GM19455 (cell line): ENCODE measurements around the gene RTCA.
"Not testable (repeated sequence)": the region's sequence is repeated elsewhere in the genome, so short reads cannot be mapped to it uniquely, and the experiment has no call there.

Experiments
- ATAC-seq: cut with Tn5 transposase; IDR thresholded peaks from one replicate; pipeline ENCODE4 v1.9.1; 2021; ENCODE audit not compliant: unreplicated experiment

The RTCA gene

GRCh38 chr1:100305954-100306353 lies 39.9 kb downstream of the RTCA start:
- no peak for ATAC-seq

DNA sequence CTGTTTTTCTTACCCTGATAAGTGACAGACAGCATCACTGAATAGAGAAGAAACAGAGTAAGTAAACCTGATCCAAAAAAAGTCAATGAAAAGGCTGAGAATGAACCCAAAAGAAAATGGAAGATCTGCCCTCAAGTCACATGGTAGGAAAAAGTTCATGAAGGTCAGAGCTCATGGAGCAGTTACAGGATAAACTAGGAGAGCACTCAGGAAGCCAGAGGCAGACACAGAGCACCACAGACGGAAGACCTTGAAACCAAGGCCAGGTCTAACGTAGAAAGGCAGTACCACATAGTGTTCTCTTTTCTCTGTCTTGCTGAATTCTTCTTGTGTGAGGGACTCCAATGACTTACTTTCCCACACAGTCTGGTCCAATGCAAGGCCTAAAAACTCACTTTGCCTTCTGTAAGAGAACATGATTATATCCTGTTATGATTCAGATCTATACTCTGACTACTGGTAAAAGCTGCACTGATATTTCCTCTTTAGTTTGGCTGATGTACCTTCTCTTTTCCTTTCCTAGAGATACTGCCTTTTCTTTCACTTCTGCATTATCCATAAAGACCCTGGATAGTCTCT lies 40.8 kb downstream of the RTCA start:
- ATAC-seq = no peak

GRCh38 chr1:100308777-100309176 lies 42.8 kb downstream of the RTCA start:
- no peak for ATAC-seq

- ATAC-seq = no peak
These were observed 43.8 kb downstream of the RTCA start for GRCh38 chr1:100309863-100310262.

DNA sequence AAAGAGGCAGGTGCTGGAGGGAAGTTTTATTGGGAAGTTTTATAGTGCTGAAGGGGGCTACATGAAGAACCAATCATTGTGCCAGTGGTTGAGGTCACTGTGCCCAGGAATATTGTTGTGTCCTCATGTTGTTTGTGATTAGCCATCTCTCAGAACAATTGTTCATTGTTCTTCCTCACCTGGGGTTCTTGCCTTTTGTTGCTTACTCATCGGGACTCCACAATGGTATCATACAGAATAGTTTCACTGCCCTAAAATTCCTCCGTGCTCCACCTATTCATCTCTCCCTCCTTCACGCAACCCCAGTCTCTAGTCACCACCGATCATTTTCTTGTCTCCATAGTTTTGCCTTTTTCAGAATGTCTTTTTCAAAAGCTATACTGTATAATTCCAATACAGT lies 47.4 kb downstream of the RTCA start:
- ATAC-seq = no peak

DNA sequence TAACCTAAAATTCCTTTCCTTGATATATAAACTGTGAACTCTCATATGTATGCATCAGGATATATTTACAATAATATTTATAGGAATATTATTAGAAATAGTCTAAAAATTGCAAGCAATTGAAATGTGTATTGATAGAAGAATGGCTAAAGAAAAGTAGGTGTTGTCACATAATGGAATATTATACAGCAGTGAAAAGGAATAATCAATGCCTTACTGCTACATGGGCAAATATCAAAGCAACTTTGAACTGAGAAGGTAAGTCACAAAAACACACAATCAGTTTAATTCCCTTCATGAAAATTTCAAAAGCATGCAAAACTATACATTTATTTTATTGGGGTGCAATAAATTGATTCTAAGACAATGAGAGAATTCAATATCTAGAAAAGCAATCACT lies 50.6 kb downstream of the RTCA start:
- no peak for ATAC-seq

DNA sequence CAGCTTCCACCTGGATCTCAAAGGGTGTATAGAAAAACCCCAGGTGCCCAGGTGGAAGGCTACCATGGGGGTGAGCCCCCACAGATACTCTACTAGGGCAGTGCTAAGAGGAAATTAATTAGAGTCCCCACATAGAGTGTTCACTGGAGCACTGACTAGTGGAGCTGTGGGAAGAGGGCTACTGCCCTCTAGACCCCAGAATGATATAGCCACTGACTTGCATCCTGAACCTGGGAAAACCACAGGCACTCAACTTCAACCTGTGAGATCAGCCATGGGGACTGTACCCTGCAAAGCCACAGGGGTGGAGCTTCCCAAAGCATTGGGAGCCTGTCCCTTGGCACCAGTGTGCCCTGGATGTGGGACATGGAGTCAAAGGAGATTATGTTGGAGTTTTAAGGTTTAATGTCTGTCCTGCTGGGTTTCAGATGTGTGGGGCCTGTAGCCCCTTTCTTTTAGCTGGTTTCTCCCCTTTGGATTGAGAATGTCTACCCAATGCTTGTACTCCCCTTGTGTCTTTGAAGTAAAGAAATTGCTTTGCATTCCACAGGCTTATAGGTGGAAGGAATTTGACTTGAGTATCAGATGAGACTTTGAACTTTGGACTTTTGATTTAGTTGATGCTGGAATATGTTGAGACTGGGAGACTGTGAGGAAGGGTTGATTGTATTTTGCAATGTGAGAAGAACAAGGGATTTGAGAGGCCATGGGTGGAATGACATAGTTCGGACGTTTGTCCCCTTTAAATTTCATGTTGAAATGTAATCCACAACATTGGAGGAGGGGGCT lies 54.5 kb downstream of the RTCA start:
- ATAC-seq = no peak

GRCh38 chr1:100321100-100321493 lies 55.1 kb downstream of the RTCA start:
- no peak for ATAC-seq

DNA sequence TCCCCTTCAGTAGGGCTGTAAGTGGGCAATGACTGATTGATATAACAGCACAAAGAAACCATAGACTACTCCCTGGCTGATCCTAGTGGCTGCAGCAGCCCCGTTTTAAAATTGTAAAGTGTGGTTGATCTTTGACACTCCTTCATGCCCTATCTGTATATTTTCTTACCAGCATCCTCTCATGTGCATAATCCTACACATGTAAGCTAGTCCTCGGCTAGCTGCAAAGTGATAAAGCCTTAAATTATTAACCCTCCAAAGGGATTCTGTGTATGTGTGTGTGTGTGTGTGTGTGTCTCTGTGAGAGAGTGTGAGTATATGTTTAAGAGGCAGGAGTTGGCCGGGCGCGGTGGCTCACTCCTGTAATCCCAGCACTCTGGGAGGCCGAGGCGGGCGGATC lies 55.5 kb downstream of the RTCA start:
- ATAC-seq = no peak

DNA sequence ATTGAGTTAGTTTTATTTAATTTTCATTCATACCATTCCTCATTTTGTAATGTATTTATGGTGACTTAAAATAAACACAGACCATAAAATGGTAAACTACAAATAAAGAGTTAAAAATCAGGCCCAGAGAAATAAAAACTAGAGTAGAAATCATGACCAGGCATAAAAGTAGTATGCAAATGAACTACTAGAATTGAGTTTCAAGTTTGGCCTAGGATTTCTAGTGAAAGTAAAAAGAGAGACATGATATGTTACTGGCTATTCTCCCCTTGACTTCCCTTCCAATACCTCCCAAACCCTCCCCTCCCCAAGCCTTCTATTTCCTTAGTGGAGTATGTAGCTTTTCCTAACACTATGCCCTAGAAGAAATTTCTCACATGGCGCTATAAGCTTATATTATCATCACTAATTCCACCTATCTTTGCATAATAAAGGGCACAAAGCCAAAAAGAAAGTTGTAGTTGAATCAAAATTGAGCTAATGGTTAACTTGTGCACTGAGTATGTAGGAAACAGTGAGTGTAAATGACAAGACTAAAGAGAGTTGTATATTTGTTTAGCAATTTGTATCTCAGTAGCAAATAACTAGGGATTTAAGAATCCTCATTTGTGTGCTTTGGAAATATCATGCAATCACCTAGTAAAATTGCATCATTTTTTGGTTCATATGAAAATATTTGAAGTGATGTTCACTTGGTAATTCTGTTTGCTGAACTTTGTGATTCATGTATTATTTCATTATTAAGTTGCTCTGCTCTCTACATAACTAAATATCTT lies 56.6 kb downstream of the RTCA start:
- no peak for ATAC-seq

DNA sequence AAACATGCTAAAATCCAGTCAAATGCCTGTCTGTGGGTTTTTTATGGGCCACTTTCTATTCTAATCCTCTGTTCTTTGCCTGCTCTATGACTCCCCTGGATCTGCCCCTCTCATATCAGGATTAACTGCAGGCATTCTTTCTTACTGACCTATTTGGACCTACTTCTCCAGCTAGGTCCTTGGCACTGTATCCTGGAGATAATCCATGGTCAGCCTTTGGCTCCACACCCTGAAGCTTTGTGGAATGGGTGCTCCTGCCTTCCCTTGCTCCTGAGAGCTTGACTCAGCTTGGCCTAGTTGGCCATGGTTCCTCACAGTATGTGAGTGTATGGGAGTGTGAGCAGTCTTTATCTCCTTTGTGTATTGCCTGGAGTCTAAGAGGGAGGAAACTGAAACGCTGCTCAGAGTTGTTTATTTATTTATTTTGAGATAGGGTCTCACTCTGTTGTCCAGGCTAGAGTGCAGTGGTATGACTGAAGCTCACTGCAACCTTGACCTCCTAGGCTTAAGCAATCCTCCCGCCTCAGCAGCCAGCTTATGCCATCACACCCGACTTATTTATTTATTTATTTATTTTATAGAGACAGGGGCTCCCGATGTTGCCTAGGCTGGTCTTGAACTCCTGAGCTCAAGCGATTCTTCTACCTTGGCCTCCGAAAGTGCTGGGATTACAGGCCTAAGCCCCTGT lies 57.5 kb downstream of the RTCA start:
- ATAC-seq = no peak

- no peak for ATAC-seq
These were observed 59.7 kb downstream of the RTCA start for GRCh38 chr1:100325415-100326324.

GRCh38 chr1:100326325-100326670 lies 60.3 kb downstream of the RTCA start:
- ATAC-seq = not testable (repeated sequence)

GRCh38 chr1:100328133-100328532 lies 62.1 kb downstream of the RTCA start:
- no peak for ATAC-seq

GRCh38 chr1:100331146-100331545 lies 65.1 kb downstream of the RTCA start:
- not testable (repeated sequence) for ATAC-seq

DNA sequence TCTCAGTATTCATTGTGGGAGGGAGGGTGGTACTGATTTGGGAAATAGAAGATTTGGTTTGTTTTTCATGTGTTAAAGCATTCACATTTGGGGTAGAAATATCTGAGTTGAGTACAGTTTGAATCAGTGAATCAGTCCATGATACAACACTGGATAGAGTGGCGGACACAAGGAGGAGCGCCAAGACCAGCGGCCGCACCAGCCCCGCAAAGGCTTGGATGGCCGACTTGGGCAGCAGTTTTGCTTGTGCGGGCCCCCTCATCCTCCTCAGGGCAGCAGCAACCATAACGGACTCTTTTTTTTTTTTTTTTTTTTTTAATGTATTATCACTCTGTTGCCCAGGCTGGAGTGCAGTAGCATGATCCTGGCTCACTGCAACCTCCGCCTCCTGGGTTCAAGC lies 66.3 kb downstream of the RTCA start:
- ATAC-seq = no peak

- ATAC-seq = no peak
These were observed 69.4 kb downstream of the RTCA start for GRCh38 chr1:100335436-100335835.

DNA sequence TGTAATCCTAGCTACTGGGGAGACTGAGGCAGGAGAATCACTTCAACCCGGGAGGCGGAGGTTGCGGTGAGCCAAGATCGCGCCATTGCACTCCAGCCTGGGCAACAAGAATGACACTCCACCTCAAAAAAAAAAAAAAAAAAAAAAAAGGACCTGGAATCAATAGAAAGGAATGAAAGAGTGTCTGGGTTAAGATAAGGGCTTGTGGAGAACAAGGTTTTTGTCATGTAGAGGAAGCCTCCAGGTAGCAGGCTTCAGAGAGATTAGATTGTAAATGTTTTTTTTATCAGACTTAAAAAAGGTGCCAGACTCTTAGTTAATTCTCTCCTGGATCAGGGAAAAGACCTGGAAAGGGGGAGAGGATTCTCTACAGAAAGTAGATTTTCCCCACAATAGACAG lies 71.9 kb downstream of the RTCA start:
- not testable (repeated sequence) for ATAC-seq

DNA sequence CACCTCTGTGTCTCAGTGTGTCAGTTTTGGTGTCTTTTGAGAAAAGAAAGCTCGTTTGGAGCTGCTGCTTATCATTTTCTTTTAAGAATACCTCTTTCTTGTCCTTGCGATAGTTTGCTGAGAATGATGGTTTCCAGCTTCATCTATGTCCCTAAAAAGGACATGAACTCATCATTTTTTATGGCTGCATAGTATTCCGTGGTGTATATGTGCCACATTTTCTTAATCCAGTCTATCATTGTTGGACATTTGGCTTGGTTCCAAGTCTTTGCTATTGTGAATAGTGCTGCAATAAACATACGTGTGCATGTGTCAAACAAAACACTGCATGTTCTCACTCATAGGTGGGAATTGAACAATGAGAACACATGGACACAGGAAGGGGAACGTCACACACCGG lies 73.7 kb downstream of the RTCA start:
- ATAC-seq = not testable (repeated sequence)

DNA sequence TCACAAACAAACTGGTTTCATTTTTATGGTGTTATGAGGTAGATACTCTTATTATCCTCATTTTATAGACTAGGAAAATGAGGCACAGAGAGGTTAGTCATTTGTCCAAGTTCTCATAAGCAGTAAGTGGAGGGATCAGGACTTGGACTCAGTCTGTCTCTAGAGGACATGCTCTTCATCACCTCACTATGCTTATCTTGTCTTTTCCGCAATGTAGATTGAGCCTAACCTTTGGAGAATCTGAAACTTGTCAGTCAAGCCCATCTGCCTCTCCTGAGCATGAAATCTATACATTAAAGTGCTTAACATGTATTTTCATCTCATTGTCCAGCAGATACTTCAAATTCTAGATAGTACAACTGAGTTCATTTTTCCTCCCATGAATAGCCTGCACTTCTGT lies 74.5 kb downstream of the RTCA start:
- no peak for ATAC-seq

DNA sequence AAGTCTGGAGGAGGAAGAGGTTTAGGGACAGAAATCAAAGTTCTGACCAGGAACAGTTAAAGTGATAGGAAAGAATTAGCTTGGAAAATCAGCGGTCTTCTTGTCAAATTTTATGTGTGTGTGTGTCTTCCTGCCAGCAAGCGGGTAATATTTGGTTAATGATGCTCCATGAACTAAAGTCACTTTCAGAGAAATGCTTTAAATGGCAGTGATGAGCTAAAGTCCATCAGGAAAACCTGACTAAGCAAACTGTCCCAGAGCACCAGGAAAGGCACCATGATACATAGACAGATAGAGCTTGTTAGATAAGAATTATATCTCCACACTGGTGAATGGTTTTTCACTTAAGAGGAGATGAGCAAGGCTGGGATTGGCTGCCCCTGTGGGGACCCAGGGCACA lies 76.3 kb downstream of the RTCA start:
- ATAC-seq = no peak
